Smooth muscle cell of bladder (primary cell): ENCODE results near the gene NRP1. TPM values are rescaled to one million over a fixed set of nuclear protein-coding genes. Genes with fewer than 3 reads are reported as not detected.

ENCODE experiments used
- total RNA-seq: library from RNA; depleted of rRNA; stranded (reverse); fragments of >200 nt; gene quantifications from 2 replicates; pipeline ENCODE4 v1.2.3, GENCODE V29; 2014

Gene NRP1
- 125 and 177 TPM in 2 replicates for total RNA-seq

DNA sequence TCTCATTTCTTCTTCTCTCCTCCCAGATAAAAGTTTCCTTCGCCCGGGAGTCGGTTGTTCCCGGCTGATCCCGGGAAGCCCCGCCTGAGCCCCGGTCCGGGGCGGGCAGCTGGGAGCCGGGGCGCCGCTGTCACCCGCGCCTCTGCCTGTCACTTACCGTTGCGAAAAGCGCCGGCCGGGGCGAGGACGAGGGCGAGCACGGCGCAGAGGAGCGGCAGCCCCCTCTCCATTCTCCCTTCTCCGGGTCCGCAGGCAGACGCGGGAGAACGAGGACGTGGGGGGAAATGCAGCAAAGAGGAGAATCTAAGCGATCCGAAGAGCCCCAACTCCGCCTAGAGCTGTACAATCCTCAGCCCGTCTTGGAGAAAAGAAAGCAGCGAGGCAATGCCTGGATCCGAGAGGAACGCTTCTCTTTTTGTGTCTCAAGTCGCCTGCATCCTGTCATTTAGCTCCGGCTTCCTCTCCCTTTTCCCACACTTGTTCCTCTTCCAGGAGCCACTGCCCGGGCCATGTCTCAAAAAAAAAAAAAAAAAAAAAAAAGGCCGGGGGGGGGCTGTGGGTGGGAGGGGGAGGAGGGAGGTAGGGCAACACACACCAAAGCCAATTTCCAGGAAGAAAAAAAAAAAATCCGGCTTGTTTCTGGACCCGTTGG is at the start of gene NRP1:
TSS of gene NRP1 (minus strand) at position 515 of the 652 bp plus-strand sequence. CDS start at position 230, 285 bp downstream.

